RWPE2 (cell line): ENCODE results near the gene CXXC5.

ENCODE experiments used
- ATAC-seq: fragments of 200-7000 bp; cut with Tn5 transposase; 3 replicates; pipeline ENCODE4 v1.9.1; 2021; ENCODE audit warnings: low read depth
- DNase-seq: peaks from one replicate; pipeline ENCODE4 v3.0.0-alpha.2; 2020; ENCODE audit warnings: low spot score
- H3K27ac ChIP-seq: fragments of 450-650 bp; 2 replicates; pipeline ENCODE4 v1.5.1; 2017; ENCODE audit warnings: mild to moderate bottlenecking; ENCODE audit not compliant: poor library complexity, severe bottlenecking
- H3K27me3 ChIP-seq: fragments of 250-450 bp; sonication (Bioruptor Pico); 2 replicates; pipeline ENCODE4 v1.5.1; 2021; ENCODE audit warnings: mild to moderate bottlenecking, moderate library complexity; ENCODE audit not compliant: insufficient read depth, poor library complexity, severe bottlenecking
- H3K36me3 ChIP-seq: fragments of 250-450 bp; sonication (Bioruptor Pico); 2 replicates; pipeline ENCODE4 v1.5.1; 2020; ENCODE audit warnings: low read depth, mild to moderate bottlenecking, moderate library complexity
- H3K4me1 ChIP-seq: fragments of 250-450 bp; sonication (Bioruptor Pico); 2 replicates; pipeline ENCODE4 v1.5.1; 2021; ENCODE audit warnings: mild to moderate bottlenecking, moderate library complexity; ENCODE audit not compliant: insufficient read depth, poor library complexity, severe bottlenecking
- H3K4me3 ChIP-seq: fragments of 250-450 bp; sonication (Bioruptor Pico); 2 replicates; pipeline ENCODE4 v1.5.1; 2021; ENCODE audit warnings: mild to moderate bottlenecking, moderate library complexity; ENCODE audit not compliant: severe bottlenecking
- H3K9me3 ChIP-seq: fragments of 250-450 bp; sonication (Bioruptor Pico); 2 replicates; pipeline ENCODE4 v1.5.1; 2021; ENCODE audit warnings: mild to moderate bottlenecking, moderate library complexity; ENCODE audit not compliant: severe bottlenecking
- CTCF ChIP-seq: fragments of 450-650 bp; IDR thresholded peaks from one replicate; pipeline ENCODE4 v1.5.1; 2017; ENCODE audit warnings: mild to moderate bottlenecking, moderate library complexity; ENCODE audit not compliant: poor library complexity, severe bottlenecking

The CXXC5 gene

GRCh38 chr5:139676951-139677735 is 29.0 kb downstream of the CXXC5 start:
- Histone ChIP-seq H3K27me3 (no peaks in the 10 kb centered on the region), H3K36me3 (no peaks in the 10 kb centered on the region), H3K9me3 (no peaks in the 10 kb centered on the region), H3K4me1 (no peaks in the 10 kb centered on the region), H3K27ac (no peak overlapping the region), H3K4me3 (no peak overlapping the region)
- ATAC-seq (no peak), DNase-seq (no peak)
- TF ChIP-seq CTCF: no peak

- ATAC-seq (no peak), DNase-seq (no peak)
- no peaks in the 10 kb centered on the region for H3K9me3 ChIP-seq
- H3K27me3 ChIP-seq: no peaks in the 10 kb centered on the region
- no peaks in the 10 kb centered on the region for H3K36me3 ChIP-seq
- H3K27ac ChIP-seq: no peak overlapping the region
- no peak for TF ChIP-seq CTCF
- H3K4me3 ChIP-seq: no peak overlapping the region
- H3K4me1 ChIP-seq: no peaks in the 10 kb centered on the region
These were observed 29.8 kb downstream of the CXXC5 start for GRCh38 chr5:139677736-139678613.

GRCh38 chr5:139678751-139679750 is 30.9 kb downstream of the CXXC5 start:
- DNase-seq: no peak
- no peak overlapping the region for H3K4me3 ChIP-seq
- H3K36me3 ChIP-seq: no peaks in the 10 kb centered on the region
- no peaks in the 10 kb centered on the region for H3K27me3 ChIP-seq
- no peak for ATAC-seq
- no peaks in the 10 kb centered on the region for H3K9me3 ChIP-seq
- no peaks in the 10 kb centered on the region for H3K4me1 ChIP-seq
- no peak overlapping the region for H3K27ac ChIP-seq
- no peak for TF ChIP-seq CTCF

GRCh38 chr5:139680368-139681111 is 32.4 kb downstream of the CXXC5 start:
- Histone ChIP-seq H3K27me3 (no peaks in the 10 kb centered on the region), H3K36me3 (no peaks in the 10 kb centered on the region), H3K9me3 (no peaks in the 10 kb centered on the region), H3K4me1 (no peaks in the 10 kb centered on the region), H3K4me3 (no peak overlapping the region), H3K27ac (no peak overlapping the region)
- ATAC-seq: no peak
- no peak for DNase-seq
- no peak for TF ChIP-seq CTCF
